A549 (cell line): Measurements from ENCODE around the gene EPS15. TPM values are rescaled to one million over a fixed set of nuclear protein-coding genes. Genes with fewer than 3 reads are reported as not detected.

Source experiments
- ATAC-seq, 2 experiments: fragments of 200-7000 bp in 1 of 2; fragments of >200 bp in 1 of 2; cut with Nextera tagmentation in 1 of 2; cut with Tn5 transposase in 1 of 2; 3 replicates each; pipeline versions ENCODE4 v1.8.0 to v1.9.1; 2018 to 2020; ENCODE audit warnings: mild to moderate bottlenecking in 1 of 2, moderate library complexity in 1 of 2
- CTCF ChIA-PET: fragments of 300-600 bp; sonication (Branson Sonifier 250); formaldehyde crosslinking; extraction: SDS; loops from one replicate; lab custom pipeline; 2021; ENCODE audit warnings: antibody characterized with exemption, inconsistent platforms; lab: Yijun Ruan, JAX
- POLR2A ChIA-PET: fragments of 350-600 bp; formaldehyde crosslinking; extraction: SDS; loops from one replicate; lab custom pipeline; 2021; ENCODE audit warnings: antibody characterized with exemption, inconsistent platforms; lab: Yijun Ruan, JAX
- DNase-seq, 2 experiments: peaks; one replicate each; pipeline versions ENCODE4 v3.0.0 to v3.0.0-alpha.2; 2011 to 2016; ENCODE audit warnings: low read depth in 1 of 2, low spot score in 1 of 2
- FAIRE-seq: peaks from 2 replicates; lab custom pipeline; 2011; peaks lifted over from hg19 to GRCh38; lab: Jason Lieb, UNC
- H3K27ac ChIP-seq, 2 experiments: fragments of >200 bp; sonication (Bioruptor Twin); formaldehyde crosslinking; 3 replicates each; pipeline ENCODE4 v1.5.1; 2016 to 2017
- H3K4me1 ChIP-seq: fragments of >200 bp; sonication (Bioruptor Twin); formaldehyde crosslinking; 3 replicates; pipeline ENCODE4 v1.6.1; 2016
- H3K4me2 ChIP-seq: fragments of >200 bp; sonication (Bioruptor Twin); formaldehyde crosslinking; 3 replicates; pipeline ENCODE4 v1.6.1; 2016
- H3K4me3 ChIP-seq: fragments of >200 bp; sonication (Bioruptor Twin); formaldehyde crosslinking; 3 replicates; pipeline ENCODE4 v1.5.1; 2016
- H3K9me3 ChIP-seq: fragments of >200 bp; sonication (Bioruptor Twin); formaldehyde crosslinking; 3 replicates; pipeline ENCODE4 v1.6.1; 2016
- CBX8 ChIP-seq: fragments of 200-600 bp; sonication (generic); IDR thresholded peaks from 2 replicates; pipeline ENCODE4 v1.6.1; 2016
- CHD2 ChIP-seq: fragments of 150-350 bp; IDR thresholded peaks from 2 replicates; pipeline ENCODE4 v1.6.1; 2014; ENCODE audit warnings: low read length; ENCODE audit not compliant: partially characterized antibody
- EHF ChIP-seq: fragments of 250-450 bp; sonication (Bioruptor Pico); IDR thresholded peaks from 2 replicates; pipeline ENCODE4 v1.5.0; 2020; ENCODE audit warnings: mild to moderate bottlenecking
- EHMT2 ChIP-seq: fragments of 200-600 bp; sonication (generic); IDR thresholded peaks from 2 replicates; pipeline ENCODE4 v1.6.1; 2016; ENCODE audit warnings: antibody characterized with exemption, low read depth, mild to moderate bottlenecking, moderate library complexity
- ESRRA ChIP-seq: fragments of 150-350 bp; IDR thresholded peaks from 2 replicates; pipeline ENCODE4 v1.6.1; 2014; ENCODE audit warnings: mild to moderate bottlenecking, low read length, borderline replicate concordance
- FOSL2 ChIP-seq, 2 experiments: fragments of 450-650 bp in 1 of 2; fragments of >200 bp in 1 of 2; sonication (Bioruptor Twin) in 1 of 2; formaldehyde crosslinking; IDR thresholded peaks; 2 replicates each; pipeline versions ENCODE4 v1.5.0 to v1.6.1; 2016 to 2020; ENCODE audit warnings: mild to moderate bottlenecking in 1 of 2, moderate library complexity in 1 of 2
- HOXA7 ChIP-seq: fragments of 250-450 bp; sonication (Bioruptor Pico); IDR thresholded peaks from 2 replicates; pipeline ENCODE4 v1.5.0; 2020; ENCODE audit warnings: mild to moderate bottlenecking, moderate library complexity
- HOXB13 ChIP-seq: fragments of 250-450 bp; sonication (Bioruptor Pico); IDR thresholded peaks from 2 replicates; pipeline ENCODE4 v1.5.0; 2020; ENCODE audit warnings: low read depth, mild to moderate bottlenecking, moderate library complexity
- JUNB ChIP-seq: fragments of >200 bp; sonication (Bioruptor Twin); formaldehyde crosslinking; IDR thresholded peaks from 2 replicates; pipeline ENCODE4 v1.6.1; 2016
- KDM1A ChIP-seq: fragments of 200-600 bp; sonication (generic); IDR thresholded peaks from 2 replicates; pipeline ENCODE4 v1.6.1; 2016; ENCODE audit warnings: low read depth, mild to moderate bottlenecking
- KDM5A ChIP-seq: fragments of 200-600 bp; sonication (generic); IDR thresholded peaks from 2 replicates; pipeline ENCODE4 v1.6.1; 2016; ENCODE audit warnings: antibody characterized with exemption, mild to moderate bottlenecking
- MAFK ChIP-seq: fragments of 450-650 bp; IDR thresholded peaks from 2 replicates; pipeline ENCODE4 v1.6.1; 2014; ENCODE audit not compliant: partially characterized antibody
- MAZ ChIP-seq: fragments of 150-350 bp; IDR thresholded peaks from 2 replicates; pipeline ENCODE4 v1.6.1; 2014; ENCODE audit warnings: antibody characterized with exemption, low read depth, low read length, borderline replicate concordance
- NPAS2 ChIP-seq: fragments of 250-450 bp; sonication (Bioruptor Pico); IDR thresholded peaks from 2 replicates; pipeline ENCODE4 v1.8.0; 2022; ENCODE audit warnings: mild to moderate bottlenecking, moderate library complexity, borderline replicate concordance
- POLR2A ChIP-seq: IDR thresholded peaks from 2 replicates; pipeline ENCODE4 v1.6.1; 2012; ENCODE audit warnings: mild to moderate bottlenecking, low read length
- RAD21 ChIP-seq, 2 experiments: fragments of >200 bp in 1 of 2; sonication (Bioruptor Twin) in 1 of 2; formaldehyde crosslinking in 1 of 2; IDR thresholded peaks in 1 of 2; conservative IDR thresholded peaks in 1 of 2; 2 replicates in 1 of 2; 3 replicates in 1 of 2; pipeline ENCODE4 v1.6.1; 2012 to 2018; ENCODE audit warnings: inconsistent platforms in 1 of 2
- RARB ChIP-seq: fragments of 250-450 bp; sonication (Bioruptor Pico); IDR thresholded peaks from 2 replicates; pipeline ENCODE4 v1.8.0; 2021; ENCODE audit warnings: mild to moderate bottlenecking, moderate library complexity
- SMC3 ChIP-seq: fragments of >200 bp; sonication (Bioruptor Twin); formaldehyde crosslinking; IDR thresholded peaks from 3 replicates; pipeline ENCODE4 v1.6.1; 2018; ENCODE audit warnings: inconsistent platforms
- SREBF2 ChIP-seq: fragments of 450-650 bp; IDR thresholded peaks from 2 replicates; pipeline ENCODE4 v1.6.1; 2014; ENCODE audit warnings: mild to moderate bottlenecking, moderate library complexity
- TFCP2L1 ChIP-seq: fragments of 250-450 bp; sonication (Bioruptor Pico); IDR thresholded peaks from 2 replicates; pipeline ENCODE4 v1.5.0; 2021; ENCODE audit warnings: mild to moderate bottlenecking
- TP53 ChIP-seq: fragments of 250-450 bp; sonication (Bioruptor Pico); IDR thresholded peaks from 2 replicates; pipeline ENCODE4 v1.5.0; 2021; ENCODE audit warnings: mild to moderate bottlenecking, moderate library complexity
- WGBS: methylation state at CpG from one replicate; pipeline ENCODE4 v1.1.6; 2017; ENCODE audit errors: missing lambda C conversion rate; 5-methylcytosine and 5-hydroxymethylcytosine counted together
- polyA plus RNA-seq, 4 experiments: library from polyadenylated mRNA; depleted of rRNA in 3 of 4; stranded (reverse); fragments of >200 nt; fragmentation: RNase III in 1 of 4; extraction: RNeasy Plus Mini Kit Qiagen cat#74134 plus additional on column Dnase treatment in 1 of 4; gene quantifications; 2 replicates in 3 of 4; 3 replicates in 1 of 4; pipeline ENCODE4 v1.2.3, GENCODE V29; 2011 to 2017
- TF ChIP-seq, protein P1 (sequence below): fragments of 150-350 bp; IDR thresholded peaks from 2 replicates; pipeline ENCODE4 v1.6.1; 2014; ENCODE audit warnings: low read depth, mild to moderate bottlenecking, low read length
- TF ChIP-seq, protein P2 (sequence below): fragments of 250-450 bp; sonication (Bioruptor Pico); IDR thresholded peaks from 2 replicates; pipeline ENCODE4 v1.5.0; 2020; ENCODE audit warnings: low read depth, mild to moderate bottlenecking, moderate library complexity
- TF ChIP-seq, protein P3 (sequence below): fragments of 250-450 bp; sonication (Bioruptor Pico); IDR thresholded peaks from 2 replicates; pipeline ENCODE4 v1.5.0; 2021; ENCODE audit warnings: mild to moderate bottlenecking, moderate library complexity, borderline replicate concordance
- TF ChIP-seq, protein P4 (sequence below): fragments of 450-650 bp; IDR thresholded peaks from 2 replicates; pipeline ENCODE4 v1.6.1; 2014; ENCODE audit warnings: antibody characterized with exemption
- TF ChIP-seq, protein P5 (sequence below): IDR thresholded peaks from 2 replicates; pipeline ENCODE4 v1.6.1; 2012; ENCODE audit warnings: low read depth, borderline replicate concordance

Gene EPS15
- polyA plus RNA-seq, 2 of the 4 experiments (the other 2 are of a cell fraction) = 10.9 to 35.4 TPM

DNA sequence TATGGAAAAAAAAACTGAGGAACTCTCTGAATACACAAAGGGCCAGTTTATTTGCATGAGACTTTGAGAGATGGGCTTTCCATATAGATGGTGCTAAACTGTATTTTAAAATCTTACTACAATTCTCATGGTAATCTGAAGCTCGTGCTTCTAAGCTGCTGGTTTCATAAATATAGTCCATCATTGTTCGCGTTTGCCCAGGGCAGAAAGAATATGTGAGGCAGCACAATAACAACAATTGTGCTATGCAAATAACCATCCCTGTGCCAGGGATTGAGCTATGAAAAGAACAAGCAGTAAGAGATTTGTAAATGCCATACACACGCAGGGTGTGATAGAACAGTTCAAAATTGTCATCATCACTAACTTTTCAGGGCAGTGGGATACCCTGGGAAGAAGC lies 4.9 kb upstream of the EPS15 start:
- TF ChIP-seq SREBF2 (no peak), NPAS2 (CRISPR knock-in tag) (no peak), SMC3 (no peak), FOSL2 (IDR thresholded peaks at IDR 0.05) (no peak), FOSL2 (CRISPR knock-in tag; IDR thresholded peaks at IDR 0.05) (no peak), KDM5A (no peak), EHMT2 (no peak), TP53 (no peak), CBX8 (no peak), ESRRA (no peak), KDM1A (no peak), TFCP2L1 (CRISPR knock-in tag) (no peak)
- TF ChIP-seq, protein P1, sequence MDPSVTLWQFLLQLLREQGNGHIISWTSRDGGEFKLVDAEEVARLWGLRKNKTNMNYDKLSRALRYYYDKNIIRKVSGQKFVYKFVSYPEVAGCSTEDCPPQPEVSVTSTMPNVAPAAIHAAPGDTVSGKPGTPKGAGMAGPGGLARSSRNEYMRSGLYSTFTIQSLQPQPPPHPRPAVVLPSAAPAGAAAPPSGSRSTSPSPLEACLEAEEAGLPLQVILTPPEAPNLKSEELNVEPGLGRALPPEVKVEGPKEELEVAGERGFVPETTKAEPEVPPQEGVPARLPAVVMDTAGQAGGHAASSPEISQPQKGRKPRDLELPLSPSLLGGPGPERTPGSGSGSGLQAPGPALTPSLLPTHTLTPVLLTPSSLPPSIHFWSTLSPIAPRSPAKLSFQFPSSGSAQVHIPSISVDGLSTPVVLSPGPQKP = no peak
- TF ChIP-seq, protein P2, sequence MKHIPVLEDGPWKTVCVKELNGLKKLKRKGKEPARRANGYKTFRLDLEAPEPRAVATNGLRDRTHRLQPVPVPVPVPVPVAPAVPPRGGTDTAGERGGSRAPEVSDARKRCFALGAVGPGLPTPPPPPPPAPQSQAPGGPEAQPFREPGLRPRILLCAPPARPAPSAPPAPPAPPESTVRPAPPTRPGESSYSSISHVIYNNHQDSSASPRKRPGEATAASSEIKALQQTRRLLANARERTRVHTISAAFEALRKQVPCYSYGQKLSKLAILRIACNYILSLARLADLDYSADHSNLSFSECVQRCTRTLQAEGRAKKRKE (CRISPR knock-in tag) = no peak
- WGBS = 76% methylated on average over 4 of the region's 4 CpGs
- ATAC-seq = no peak
- Histone ChIP-seq H3K4me3 (no peak overlapping the region), H3K4me1 (no peaks in the 10 kb centered on the region), H3K9me3 (no peaks in the 10 kb centered on the region), H3K4me2 (no peak overlapping the region), H3K27ac (no peak overlapping the region)
- DNase-seq = no peak
- POLR2A ChIA-PET = no interaction called here
- CTCF ChIA-PET = interaction anchor here (1.0 to 1.5 kb wide), 2 partner anchors 11 to 19 kb away, joined by 4 to 11 read pairs; no protein-coding TSS in a partner anchor
- no peak for FAIRE-seq

DNA sequence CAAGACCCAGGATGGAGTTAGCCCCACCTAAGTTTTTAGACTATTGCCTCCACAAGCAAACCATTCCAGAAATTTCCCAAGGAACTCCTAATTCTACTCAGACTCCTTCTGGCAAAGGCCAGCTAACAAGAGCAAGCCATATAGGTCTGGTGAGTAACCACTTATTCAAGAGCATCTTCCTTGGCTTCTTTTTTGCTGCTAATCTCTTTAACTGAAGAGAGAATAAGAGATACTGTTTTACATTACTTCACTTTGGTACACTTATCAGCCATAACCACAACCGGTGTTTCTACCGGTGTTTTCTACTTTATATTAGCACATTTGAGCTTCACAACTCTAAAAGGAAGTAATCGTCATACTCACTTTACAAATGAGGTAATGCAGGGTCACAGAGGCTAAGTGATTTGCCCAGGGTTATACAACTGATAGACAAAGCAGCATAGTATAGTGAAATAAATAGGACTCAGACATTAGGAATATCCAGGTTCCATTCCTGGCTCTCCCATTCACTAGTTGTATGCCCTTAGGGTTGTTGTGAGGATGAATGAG lies 1.7 kb upstream of the EPS15 start:
- ATAC-seq (no peak), FAIRE-seq (no peak), DNase-seq (no peak)
- TF ChIP-seq HOXA7 (CRISPR knock-in tag) (no peak), EHF (no peak), POLR2A (no peak), TFCP2L1 (CRISPR knock-in tag) (no peak), RAD21 (conservative IDR thresholded peaks at IDR 0.05 in 1 of 2, IDR thresholded peaks at IDR 0.05 in 1 of 2) (no peak), HOXB13 (CRISPR knock-in tag) (no peak), RARB (CRISPR knock-in tag) (no peak), MAFK (no peak), CHD2 (no peak), JUNB (no peak), FOSL2 (IDR thresholded peaks at IDR 0.05) (no peak), FOSL2 (CRISPR knock-in tag; IDR thresholded peaks at IDR 0.05) (no peak), MAZ (no peak)
- TF ChIP-seq, protein P3, sequence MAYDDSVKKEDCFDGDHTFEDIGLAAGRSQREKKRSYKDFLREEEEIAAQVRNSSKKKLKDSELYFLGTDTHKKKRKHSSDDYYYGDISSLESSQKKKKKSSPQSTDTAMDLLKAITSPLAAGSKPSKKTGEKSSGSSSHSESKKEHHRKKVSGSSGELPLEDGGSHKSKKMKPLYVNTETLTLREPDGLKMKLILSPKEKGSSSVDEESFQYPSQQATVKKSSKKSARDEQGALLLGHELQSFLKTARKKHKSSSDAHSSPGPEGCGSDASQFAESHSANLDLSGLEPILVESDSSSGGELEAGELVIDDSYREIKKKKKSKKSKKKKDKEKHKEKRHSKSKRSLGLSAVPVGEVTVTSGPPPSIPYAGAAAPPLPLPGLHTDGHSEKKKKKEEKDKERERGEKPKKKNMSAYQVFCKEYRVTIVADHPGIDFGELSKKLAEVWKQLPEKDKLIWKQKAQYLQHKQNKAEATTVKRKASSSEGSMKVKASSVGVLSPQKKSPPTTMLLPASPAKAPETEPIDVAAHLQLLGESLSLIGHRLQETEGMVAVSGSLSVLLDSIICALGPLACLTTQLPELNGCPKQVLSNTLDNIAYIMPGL (CRISPR knock-in tag) = no peak
- TF ChIP-seq, protein P4, sequence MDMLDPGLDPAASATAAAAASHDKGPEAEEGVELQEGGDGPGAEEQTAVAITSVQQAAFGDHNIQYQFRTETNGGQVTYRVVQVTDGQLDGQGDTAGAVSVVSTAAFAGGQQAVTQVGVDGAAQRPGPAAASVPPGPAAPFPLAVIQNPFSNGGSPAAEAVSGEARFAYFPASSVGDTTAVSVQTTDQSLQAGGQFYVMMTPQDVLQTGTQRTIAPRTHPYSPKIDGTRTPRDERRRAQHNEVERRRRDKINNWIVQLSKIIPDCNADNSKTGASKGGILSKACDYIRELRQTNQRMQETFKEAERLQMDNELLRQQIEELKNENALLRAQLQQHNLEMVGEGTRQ = no peak
- TF ChIP-seq, protein P5, sequence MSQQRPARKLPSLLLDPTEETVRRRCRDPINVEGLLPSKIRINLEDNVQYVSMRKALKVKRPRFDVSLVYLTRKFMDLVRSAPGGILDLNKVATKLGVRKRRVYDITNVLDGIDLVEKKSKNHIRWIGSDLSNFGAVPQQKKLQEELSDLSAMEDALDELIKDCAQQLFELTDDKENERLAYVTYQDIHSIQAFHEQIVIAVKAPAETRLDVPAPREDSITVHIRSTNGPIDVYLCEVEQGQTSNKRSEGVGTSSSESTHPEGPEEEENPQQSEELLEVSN = no peak
- WGBS = 80% methylated on average over 3 of the region's 3 CpGs
- no peak overlapping the region for H3K4me3 ChIP-seq
- H3K9me3 ChIP-seq = no peaks in the 10 kb centered on the region
- ChIA-PET POLR2A (no interaction called here), CTCF (interaction anchor here (1.4 kb wide), 1 partner anchor 14 kb away, joined by 3 read pairs; no protein-coding TSS in a partner anchor)
- H3K27ac ChIP-seq = no peak overlapping the region
- H3K4me2 ChIP-seq = no peak overlapping the region
- H3K4me1 ChIP-seq = peaks cover 15% of the 10 kb centered on the region; the same call in 1 of the 3 replicates
